Fibroblast of lung (primary cell): ENCODE data around the gene ATOH8. TPM values are rescaled to one million over a fixed set of nuclear protein-coding genes. Genes with fewer than 3 reads are reported as not detected.

ENCODE experiments used
- DNase-seq, 2 donors: peaks; one replicate each; pipeline versions ENCODE4 v3.0.0 to v3.0.0-alpha.2; 2010; ENCODE audit warnings: low read depth in 2 of 2
- H2AFZ ChIP-seq: 2 replicates; pipeline ENCODE4 v1.5.1; 2012; ENCODE audit warnings: low read length, control low read depth, inconsistent platforms
- H3K27ac ChIP-seq: 2 replicates; pipeline ENCODE4 v1.5.1; 2011; ENCODE audit warnings: low read length, control low read depth; ENCODE audit not compliant: insufficient read depth
- H3K27me3 ChIP-seq: 2 replicates; pipeline ENCODE4 v1.5.1; 2011; ENCODE audit warnings: mild to moderate bottlenecking, low read length; ENCODE audit not compliant: control insufficient read depth, insufficient read depth
- H3K36me3 ChIP-seq: 2 replicates; pipeline ENCODE4 v1.5.1; 2011; ENCODE audit warnings: low read length; ENCODE audit not compliant: control insufficient read depth, insufficient read depth
- H3K4me1 ChIP-seq: 2 replicates; pipeline ENCODE4 v1.5.1; 2011; ENCODE audit warnings: low read length; ENCODE audit not compliant: control insufficient read depth, insufficient read depth; ENCODE audit errors: extremely low read depth
- H3K4me2 ChIP-seq: 2 replicates; pipeline ENCODE4 v1.5.1; 2011; ENCODE audit warnings: low read length, control low read depth; ENCODE audit not compliant: insufficient read depth; ENCODE audit errors: extremely low read depth
- H3K4me3 ChIP-seq, 4 experiments: fragments of 200-600 bp in 1 of 4; sonication (generic) in 1 of 4; replicated peaks in 1 of 4; 2 replicates each; pipeline ENCODE4 v1.5.1; 2011 to 2016; ENCODE audit warnings: low read length in 4 of 4, low read depth in 3 of 4, mild to moderate bottlenecking in 3 of 4, control low read depth in 2 of 4, inconsistent platforms in 1 of 4, mixed read lengths in 1 of 4; ENCODE audit not compliant: insufficient read depth in 1 of 4; ENCODE audit errors: control extremely low read depth in 1 of 4
- H3K79me2 ChIP-seq: 2 replicates; pipeline ENCODE4 v1.5.1; 2012; ENCODE audit warnings: mild to moderate bottlenecking, low read length, inconsistent platforms; ENCODE audit not compliant: control insufficient read depth, insufficient read depth
- H3K9ac ChIP-seq: 2 replicates; pipeline ENCODE4 v1.5.1; 2011; ENCODE audit warnings: mild to moderate bottlenecking, low read length, control low read depth; ENCODE audit not compliant: insufficient read depth
- H3K9me3 ChIP-seq: 2 replicates; pipeline ENCODE4 v1.5.1; 2012; ENCODE audit warnings: low read depth, low read length; ENCODE audit not compliant: control insufficient read depth, insufficient read depth
- H4K20me1 ChIP-seq: 2 replicates; pipeline ENCODE4 v1.5.1; 2011; ENCODE audit warnings: low read length; ENCODE audit not compliant: control insufficient read depth, insufficient read depth; ENCODE audit errors: extremely low read depth
- EZH2 ChIP-seq: IDR thresholded peaks from 2 replicates; pipeline ENCODE4 v1.5.1; 2012; ENCODE audit warnings: low read length, control low read depth, mild to moderate bottlenecking; ENCODE audit errors: missing control alignments
- polyA plus RNA-seq, 2 donors: library from polyadenylated mRNA; depleted of rRNA in 1 of 2; stranded (reverse) in 1 of 2; unstranded in 1 of 2; fragments of >200 nt; gene quantifications; 2 replicates each; pipeline ENCODE4 v1.2.1, GENCODE V29; 2011 to 2012; ENCODE audit warnings: missing spikeins in 1 of 2
- total RNA-seq: library from RNA; depleted of rRNA; stranded (reverse); fragments of >200 nt; gene quantifications from 2 replicates; pipeline ENCODE4 v1.2.1, GENCODE V29; 2014
- TF ChIP-seq, protein P1 (sequence below), 2 donors: IDR thresholded peaks in 1 of 2; conservative IDR thresholded peaks in 1 of 2; 1 replicate in 1 of 2; 2 replicates in 1 of 2; pipeline ENCODE4 v1.5.1; 2011 to 2012; ENCODE audit warnings: low read length in 2 of 2, control low read depth in 1 of 2, inconsistent platforms in 1 of 2, low read depth in 1 of 2, mild to moderate bottlenecking in 1 of 2

The ATOH8 gene
- total and polyA plus RNA-seq, 2 donors (not counting 1 experiment from before 2014, with no cell fraction given) = 5.6 to 19.2 TPM

DNA sequence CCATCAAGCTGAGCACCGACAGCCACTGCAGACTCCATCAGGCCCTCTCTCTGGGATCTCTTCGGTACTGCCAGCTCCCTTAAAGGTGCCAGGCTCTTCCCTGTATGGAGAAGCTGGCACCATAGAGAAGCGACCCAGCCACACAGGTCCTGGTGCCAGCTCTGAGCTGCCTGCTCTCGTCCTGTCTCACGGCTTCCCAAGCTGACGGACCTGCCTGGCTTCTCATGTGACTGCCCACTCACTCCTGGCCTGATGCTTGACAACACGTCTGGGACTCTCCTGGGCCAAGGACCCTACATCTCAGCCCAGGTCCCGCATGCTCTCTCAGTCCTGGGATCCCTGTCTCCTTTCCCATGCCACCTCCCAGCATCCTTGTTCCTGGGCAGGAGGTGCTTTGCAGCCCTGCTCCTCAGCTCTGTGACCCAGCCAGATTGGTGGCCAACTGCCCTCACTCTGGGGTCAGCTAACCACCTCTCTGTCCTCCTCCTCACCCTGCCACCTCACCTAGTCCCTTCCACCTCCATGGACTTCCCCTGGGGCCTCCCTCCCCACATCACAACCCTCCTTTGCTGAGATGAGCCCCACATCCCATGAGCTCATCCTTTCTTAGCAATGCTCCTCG lies 12.5 kb upstream of the ATOH8 start:
- Histone ChIP-seq H3K9me3 (no peaks in the 10 kb centered on the region), H3K79me2 (no peaks in the 10 kb centered on the region), H2AFZ (no peak overlapping the region), H3K4me1 (peaks cover 51% of the 10 kb centered on the region), H4K20me1 (no peaks in the 10 kb centered on the region), H3K27ac (peak overlapping the region; percentile 83), H3K27me3 (no peaks in the 10 kb centered on the region), H3K4me2 (peak overlapping the region; percentile 51), H3K4me3 (no peak overlapping the region), H3K9ac (peak overlapping the region; percentile 63), H3K36me3 (no peaks in the 10 kb centered on the region)
- no peak for DNase-seq
- TF ChIP-seq, protein P1, sequence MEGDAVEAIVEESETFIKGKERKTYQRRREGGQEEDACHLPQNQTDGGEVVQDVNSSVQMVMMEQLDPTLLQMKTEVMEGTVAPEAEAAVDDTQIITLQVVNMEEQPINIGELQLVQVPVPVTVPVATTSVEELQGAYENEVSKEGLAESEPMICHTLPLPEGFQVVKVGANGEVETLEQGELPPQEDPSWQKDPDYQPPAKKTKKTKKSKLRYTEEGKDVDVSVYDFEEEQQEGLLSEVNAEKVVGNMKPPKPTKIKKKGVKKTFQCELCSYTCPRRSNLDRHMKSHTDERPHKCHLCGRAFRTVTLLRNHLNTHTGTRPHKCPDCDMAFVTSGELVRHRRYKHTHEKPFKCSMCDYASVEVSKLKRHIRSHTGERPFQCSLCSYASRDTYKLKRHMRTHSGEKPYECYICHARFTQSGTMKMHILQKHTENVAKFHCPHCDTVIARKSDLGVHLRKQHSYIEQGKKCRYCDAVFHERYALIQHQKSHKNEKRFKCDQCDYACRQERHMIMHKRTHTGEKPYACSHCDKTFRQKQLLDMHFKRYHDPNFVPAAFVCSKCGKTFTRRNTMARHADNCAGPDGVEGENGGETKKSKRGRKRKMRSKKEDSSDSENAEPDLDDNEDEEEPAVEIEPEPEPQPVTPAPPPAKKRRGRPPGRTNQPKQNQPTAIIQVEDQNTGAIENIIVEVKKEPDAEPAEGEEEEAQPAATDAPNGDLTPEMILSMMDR (conservative IDR thresholded peaks at IDR 0.05 in 1 of 2, IDR thresholded peaks at IDR 0.05 in 1 of 2; ENCODE audit: low read depth in 1 of 2, low read length in 2 of 2) = no peak
- no peak for TF ChIP-seq EZH2

DNA sequence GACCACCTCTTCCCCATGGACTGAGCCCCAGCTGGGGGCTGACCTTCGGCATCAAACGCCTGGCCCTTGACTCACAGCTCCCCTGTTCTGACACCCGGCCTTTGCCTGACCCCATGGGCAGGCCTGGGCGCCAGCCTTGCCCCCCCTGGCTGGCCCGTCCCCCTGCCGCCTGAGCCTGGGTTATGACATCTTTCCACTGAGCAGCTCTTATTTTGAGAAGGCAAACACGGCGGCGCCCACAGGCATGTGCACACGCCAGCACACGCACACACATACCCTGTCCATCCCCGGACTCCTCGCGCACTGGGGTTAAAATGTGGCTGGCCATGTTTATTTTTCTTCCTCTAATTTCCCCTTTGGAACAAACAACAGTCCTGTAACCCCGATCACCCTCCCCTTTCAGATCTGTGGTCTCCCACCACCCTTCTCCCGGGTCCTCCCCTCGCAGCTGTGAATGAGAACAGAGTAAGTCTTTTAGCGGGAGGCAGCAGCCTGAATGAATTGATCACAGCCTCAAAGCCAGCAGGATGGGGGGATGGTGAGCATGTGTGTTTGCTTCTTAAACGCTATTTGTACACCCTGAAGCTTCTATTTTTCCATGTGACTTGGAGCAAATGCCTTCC lies 11.8 kb upstream of the ATOH8 start:
- TF ChIP-seq, protein P1 (conservative IDR thresholded peaks at IDR 0.05 in 1 of 2, IDR thresholded peaks at IDR 0.05 in 1 of 2; ENCODE audit: low read depth in 1 of 2, low read length in 2 of 2) = no peak
- DNase-seq = peak; percentile 94 to 99
- no peaks in the 10 kb centered on the region for H3K9me3 ChIP-seq
- no peaks in the 10 kb centered on the region for H3K36me3 ChIP-seq
- H3K4me2 ChIP-seq = peak overlapping the region; percentile 26
- H3K4me1 ChIP-seq = peaks cover 47% of the 10 kb centered on the region
- H3K27me3 ChIP-seq = no peaks in the 10 kb centered on the region
- no peaks in the 10 kb centered on the region for H3K79me2 ChIP-seq
- H3K4me3 ChIP-seq = no peak overlapping the region
- no peaks in the 10 kb centered on the region for H4K20me1 ChIP-seq
- no peak overlapping the region for H2AFZ ChIP-seq
- peak overlapping the region; percentile 63 for H3K9ac ChIP-seq
- peak overlapping the region; percentile 83 for H3K27ac ChIP-seq

DNA sequence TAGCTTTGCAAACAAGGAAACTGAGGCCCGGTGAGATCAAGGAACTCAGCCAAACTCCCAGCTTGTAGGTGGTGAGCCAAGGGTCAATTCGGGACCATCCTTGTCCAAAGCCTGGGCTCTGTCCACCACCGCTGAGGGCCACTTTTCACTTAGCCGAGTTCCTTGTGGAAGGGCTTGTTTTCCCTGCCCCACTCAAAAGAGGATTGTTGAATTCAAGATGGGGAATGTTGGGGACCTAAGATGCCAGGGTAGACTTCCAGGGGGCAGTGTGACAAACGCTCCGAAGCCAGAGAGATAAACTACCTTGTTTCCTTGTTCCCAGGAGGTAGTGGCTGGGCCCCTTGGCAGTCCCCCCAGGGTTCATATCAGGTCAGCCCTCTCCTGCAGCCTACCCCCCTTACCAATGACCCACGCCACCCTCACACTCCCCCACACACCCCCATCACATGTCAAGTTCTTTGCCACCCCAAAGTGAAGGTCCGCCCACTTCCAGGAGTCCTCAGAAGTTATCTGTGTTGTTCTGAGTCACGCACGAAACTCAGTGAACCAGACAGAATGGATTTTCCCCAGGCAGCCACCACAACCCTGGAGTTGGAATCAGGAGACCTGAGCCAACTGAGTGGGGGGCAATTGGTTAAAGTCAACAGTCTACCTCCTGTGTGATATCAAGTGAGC lies 10.3 kb upstream of the ATOH8 start:
- no peak overlapping the region for H3K4me3 ChIP-seq
- no peak overlapping the region for H3K9ac ChIP-seq
- peak overlapping the region; percentile 21 for H3K4me2 ChIP-seq
- peak in 1 of 2 donors; percentile 77 for DNase-seq
- no peaks in the 10 kb centered on the region for H3K27me3 ChIP-seq
- H3K27ac ChIP-seq = peak overlapping the region; percentile 83
- peaks cover 36% of the 10 kb centered on the region for H3K4me1 ChIP-seq
- H3K9me3 ChIP-seq = no peaks in the 10 kb centered on the region
- H4K20me1 ChIP-seq = no peaks in the 10 kb centered on the region
- H2AFZ ChIP-seq = no peak overlapping the region
- H3K79me2 ChIP-seq = no peaks in the 10 kb centered on the region
- TF ChIP-seq, protein P1 (conservative IDR thresholded peaks at IDR 0.05 in 1 of 2, IDR thresholded peaks at IDR 0.05 in 1 of 2; ENCODE audit: low read depth in 1 of 2, low read length in 2 of 2) = no peak
- no peak for TF ChIP-seq EZH2
- no peaks in the 10 kb centered on the region for H3K36me3 ChIP-seq
